GM12865 (cell line): ENCODE data around the gene PRRT4.

ENCODE experiments used
- DNase-seq: peaks from one replicate; pipeline ENCODE4 v3.0.0; 2010; ENCODE audit warnings: low read depth
- H3K4me3 ChIP-seq: 2 replicates; pipeline ENCODE4 v1.5.1; 2011; ENCODE audit warnings: mild to moderate bottlenecking, low read depth, low read length, control low read depth
- TF ChIP-seq, protein P1 (sequence below): IDR thresholded peaks from 2 replicates; pipeline ENCODE4 v1.5.1; 2011; ENCODE audit warnings: low read length, control low read depth, low read depth, inconsistent platforms; ENCODE audit not compliant: insufficient read depth; ENCODE audit errors: missing control alignments

The PRRT4 gene

GRCh38 chr7:128323459-128324367 lies 37.8 kb downstream of the PRRT4 start:
- no peak for DNase-seq
- no peak overlapping the region for H3K4me3 ChIP-seq
- TF ChIP-seq, protein P1, sequence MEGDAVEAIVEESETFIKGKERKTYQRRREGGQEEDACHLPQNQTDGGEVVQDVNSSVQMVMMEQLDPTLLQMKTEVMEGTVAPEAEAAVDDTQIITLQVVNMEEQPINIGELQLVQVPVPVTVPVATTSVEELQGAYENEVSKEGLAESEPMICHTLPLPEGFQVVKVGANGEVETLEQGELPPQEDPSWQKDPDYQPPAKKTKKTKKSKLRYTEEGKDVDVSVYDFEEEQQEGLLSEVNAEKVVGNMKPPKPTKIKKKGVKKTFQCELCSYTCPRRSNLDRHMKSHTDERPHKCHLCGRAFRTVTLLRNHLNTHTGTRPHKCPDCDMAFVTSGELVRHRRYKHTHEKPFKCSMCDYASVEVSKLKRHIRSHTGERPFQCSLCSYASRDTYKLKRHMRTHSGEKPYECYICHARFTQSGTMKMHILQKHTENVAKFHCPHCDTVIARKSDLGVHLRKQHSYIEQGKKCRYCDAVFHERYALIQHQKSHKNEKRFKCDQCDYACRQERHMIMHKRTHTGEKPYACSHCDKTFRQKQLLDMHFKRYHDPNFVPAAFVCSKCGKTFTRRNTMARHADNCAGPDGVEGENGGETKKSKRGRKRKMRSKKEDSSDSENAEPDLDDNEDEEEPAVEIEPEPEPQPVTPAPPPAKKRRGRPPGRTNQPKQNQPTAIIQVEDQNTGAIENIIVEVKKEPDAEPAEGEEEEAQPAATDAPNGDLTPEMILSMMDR: no peak

DNA sequence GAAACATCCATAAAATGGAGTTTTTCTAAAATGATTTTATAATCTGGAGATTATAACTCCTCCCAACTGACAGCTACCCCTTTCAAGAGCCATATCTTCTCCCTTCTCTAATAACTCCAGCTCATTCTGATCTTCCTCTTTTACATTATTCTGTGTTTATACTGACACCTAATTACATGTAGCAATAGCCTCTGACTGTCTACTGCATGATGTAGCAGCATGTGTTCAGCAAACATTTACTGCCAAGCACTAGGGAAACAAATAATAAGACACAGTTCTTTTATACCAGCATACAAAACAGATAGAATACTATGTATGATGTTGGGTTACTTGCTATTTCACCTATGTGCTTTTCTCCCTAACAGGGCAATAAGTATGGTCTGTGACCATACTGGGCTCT lies 38.5 kb downstream of the PRRT4 start:
- H3K4me3 ChIP-seq: no peak overlapping the region
- TF ChIP-seq, protein P1: no peak
- no peak for DNase-seq

DNA sequence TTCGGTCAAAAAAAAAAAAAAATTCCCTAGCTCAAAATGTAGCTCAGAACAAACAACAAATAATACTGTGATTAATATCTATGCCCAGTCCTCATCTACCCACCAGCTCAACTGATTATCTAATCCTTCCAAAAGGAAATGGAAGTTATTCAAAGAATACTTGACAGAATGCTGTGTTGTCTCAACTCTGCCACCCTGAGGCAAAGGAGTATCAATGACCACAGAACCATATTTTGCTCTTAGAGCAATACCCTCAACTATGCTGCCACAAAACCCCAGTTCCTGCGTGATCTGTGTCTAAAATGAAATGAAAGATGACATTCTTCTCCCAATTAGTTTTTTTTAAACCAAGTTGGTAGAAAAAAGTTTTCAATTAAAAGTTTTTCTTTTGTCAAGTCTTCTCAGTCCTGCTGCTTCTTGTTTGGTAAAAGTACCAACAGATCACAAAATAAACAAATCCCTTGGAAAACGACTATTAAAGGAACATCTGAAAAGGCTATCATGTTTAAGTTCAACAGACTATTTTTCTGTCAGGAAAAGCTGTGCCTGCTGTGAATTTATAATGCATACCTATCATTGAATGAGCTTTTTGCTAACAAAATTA lies 39.3 kb downstream of the PRRT4 start:
- H3K4me3 ChIP-seq: no peak overlapping the region
- TF ChIP-seq, protein P1: peak; percentile 16
- no peak for DNase-seq

DNA sequence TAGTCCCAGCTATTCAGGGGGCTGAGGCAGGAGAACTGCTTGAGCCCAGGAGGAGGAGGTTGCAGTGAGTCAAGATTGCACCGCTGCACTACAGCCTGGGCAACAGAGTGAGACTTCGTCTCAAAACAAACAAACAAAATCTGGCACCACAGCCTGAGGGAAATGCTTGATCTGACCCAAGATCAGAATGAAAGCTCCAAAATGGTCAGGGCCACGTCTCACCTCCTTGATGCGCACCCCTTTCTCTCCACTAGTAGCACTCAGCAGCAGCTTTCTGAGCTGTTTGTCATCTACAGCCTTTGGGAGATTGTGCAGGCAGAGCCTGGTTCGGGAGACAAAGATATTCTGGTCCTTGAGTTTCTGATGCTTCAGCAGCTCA lies 40.5 kb downstream of the PRRT4 start:
- no peak overlapping the region for H3K4me3 ChIP-seq
- TF ChIP-seq, protein P1: no peak
- no peak for DNase-seq

- H3K4me3 ChIP-seq: no peak overlapping the region
- TF ChIP-seq, protein P1: no peak
- DNase-seq: no peak
These were observed 42.8 kb downstream of the PRRT4 start for GRCh38 chr7:128318691-128319090.

GRCh38 chr7:128311013-128311412 lies 50.5 kb downstream of the PRRT4 start:
- TF ChIP-seq, protein P1: no peak
- no peak overlapping the region for H3K4me3 ChIP-seq
- no peak for DNase-seq
